MM.1S (cell line): ENCODE data around the gene BBS2.

Experiments
- DNase-seq: peaks from one replicate; pipeline ENCODE4 v3.0.0-alpha.2; 2015
- H2AFZ ChIP-seq: fragments of 300-600 bp; sonication (generic); 2 replicates; pipeline ENCODE4 v1.6.0; 2016; ENCODE audit warnings: antibody characterized with exemption, low read length
- H3F3A ChIP-seq: fragments of 300-600 bp; sonication (generic); 2 replicates; pipeline ENCODE4 v1.6.1; 2016; ENCODE audit warnings: mild to moderate bottlenecking, antibody characterized with exemption, low read length, moderate library complexity, mixed read lengths; ENCODE audit not compliant: insufficient read depth
- H3K27ac ChIP-seq: fragments of 300-600 bp; sonication (generic); 2 replicates; pipeline ENCODE4 v1.5.1; 2016; ENCODE audit warnings: mild to moderate bottlenecking, low read length
- H3K27me3 ChIP-seq: fragments of 300-600 bp; sonication (generic); replicated peaks from 2 replicates; pipeline ENCODE4 v1.6.0; 2016; ENCODE audit warnings: low read length; ENCODE audit not compliant: insufficient read depth
- H3K36me3 ChIP-seq: fragments of 300-600 bp; sonication (generic); replicated peaks from 2 replicates; pipeline ENCODE4 v1.6.1; 2016; ENCODE audit warnings: mild to moderate bottlenecking, low read length, mixed read lengths; ENCODE audit not compliant: insufficient read depth
- H3K4me1 ChIP-seq: fragments of 300-600 bp; sonication (generic); 2 replicates; pipeline ENCODE4 v1.6.1; 2016; ENCODE audit warnings: low read length, mixed read lengths
- H3K4me2 ChIP-seq: fragments of 300-600 bp; sonication (generic); 2 replicates; pipeline ENCODE4 v1.6.0; 2016; ENCODE audit warnings: low read depth, low read length
- H3K4me3 ChIP-seq: fragments of 300-600 bp; sonication (generic); 2 replicates; pipeline ENCODE4 v1.5.1; 2016; ENCODE audit warnings: low read length, mixed read lengths
- H3K79me2 ChIP-seq: fragments of 300-600 bp; sonication (generic); 2 replicates; pipeline ENCODE4 v1.6.1; 2016; ENCODE audit warnings: mixed run types, low read length, mixed read lengths
- H3K9ac ChIP-seq: fragments of 300-600 bp; sonication (generic); 2 replicates; pipeline ENCODE4 v1.6.1; 2016; ENCODE audit warnings: low read length, mixed read lengths
- H3K9me2 ChIP-seq: fragments of 300-600 bp; sonication (generic); replicated peaks from 2 replicates; pipeline ENCODE4 v1.6.1; 2016; ENCODE audit warnings: mild to moderate bottlenecking, low read length, mixed read lengths; ENCODE audit not compliant: insufficient read depth
- H3K9me3 ChIP-seq: fragments of 300-600 bp; sonication (generic); replicated peaks from 2 replicates; pipeline ENCODE4 v1.6.1; 2016; ENCODE audit warnings: mild to moderate bottlenecking, low read length, mixed read lengths; ENCODE audit not compliant: insufficient read depth
- H4K20me1 ChIP-seq: fragments of 300-600 bp; sonication (generic); 2 replicates; pipeline ENCODE4 v1.6.1; 2016; ENCODE audit warnings: mild to moderate bottlenecking, low read length, moderate library complexity, mixed read lengths; ENCODE audit not compliant: insufficient read depth
- EZH2 ChIP-seq: fragments of 300-600 bp; sonication (generic); optimal IDR thresholded peaks from 2 replicates; pipeline ENCODE3; 2017; ENCODE audit warnings: low read depth, mild to moderate bottlenecking, antibody characterized with exemption, low read length, mixed read lengths
- EZH2phosphoT487 ChIP-seq: fragments of 300-600 bp; sonication (generic); IDR thresholded peaks from 2 replicates; pipeline ENCODE4 v1.6.1; 2018; ENCODE audit warnings: antibody characterized with exemption, low read length
- TF ChIP-seq, protein P1 (sequence below): fragments of 300-600 bp; sonication (generic); IDR thresholded peaks from 2 replicates; pipeline ENCODE4 v1.5.1; 2016; ENCODE audit warnings: antibody characterized with exemption, low read length, mixed read lengths

BBS2 gene

DNA sequence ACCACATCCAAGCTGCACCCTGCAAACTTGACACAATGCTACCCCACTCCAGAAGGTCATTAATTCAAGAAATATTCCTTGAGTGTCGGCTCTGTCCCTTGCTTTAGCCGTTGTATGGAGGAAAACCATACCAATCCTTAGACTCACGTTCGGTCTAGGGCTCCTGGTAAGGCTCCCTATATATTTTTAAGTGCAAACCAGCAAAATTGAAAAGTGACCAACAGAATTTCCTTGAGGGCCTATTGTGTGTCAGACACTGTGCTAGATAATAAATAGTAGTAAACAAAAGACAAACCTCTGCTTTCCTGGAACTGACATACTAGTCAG lies 390 bp upstream of the BBS2 start:
- DNase-seq: no peak
- peak overlapping the region; percentile 80 for H3K4me3 ChIP-seq

DNA sequence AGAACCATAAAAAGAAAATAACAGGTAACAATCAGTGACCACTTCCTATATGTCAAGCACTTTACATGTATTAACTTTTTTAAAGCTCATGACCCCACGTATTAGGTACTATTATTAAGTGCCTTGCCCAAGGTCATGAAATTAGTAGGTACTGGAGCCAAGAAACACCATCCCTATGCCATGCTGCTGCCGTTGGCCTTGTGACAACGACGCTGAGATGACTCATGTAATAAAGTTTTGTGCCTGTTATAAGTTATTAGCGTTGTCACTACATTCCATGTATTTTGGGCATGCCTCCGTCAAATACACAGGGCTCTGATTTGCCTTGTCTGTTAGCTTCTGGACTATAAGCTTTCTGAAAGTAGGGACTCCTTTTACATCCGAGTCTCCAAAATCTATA lies 1.4 kb downstream of the BBS2 start:
- H3K9ac ChIP-seq: no peak overlapping the region
- H3K27ac ChIP-seq: no peak overlapping the region
- TF ChIP-seq, protein P1, sequence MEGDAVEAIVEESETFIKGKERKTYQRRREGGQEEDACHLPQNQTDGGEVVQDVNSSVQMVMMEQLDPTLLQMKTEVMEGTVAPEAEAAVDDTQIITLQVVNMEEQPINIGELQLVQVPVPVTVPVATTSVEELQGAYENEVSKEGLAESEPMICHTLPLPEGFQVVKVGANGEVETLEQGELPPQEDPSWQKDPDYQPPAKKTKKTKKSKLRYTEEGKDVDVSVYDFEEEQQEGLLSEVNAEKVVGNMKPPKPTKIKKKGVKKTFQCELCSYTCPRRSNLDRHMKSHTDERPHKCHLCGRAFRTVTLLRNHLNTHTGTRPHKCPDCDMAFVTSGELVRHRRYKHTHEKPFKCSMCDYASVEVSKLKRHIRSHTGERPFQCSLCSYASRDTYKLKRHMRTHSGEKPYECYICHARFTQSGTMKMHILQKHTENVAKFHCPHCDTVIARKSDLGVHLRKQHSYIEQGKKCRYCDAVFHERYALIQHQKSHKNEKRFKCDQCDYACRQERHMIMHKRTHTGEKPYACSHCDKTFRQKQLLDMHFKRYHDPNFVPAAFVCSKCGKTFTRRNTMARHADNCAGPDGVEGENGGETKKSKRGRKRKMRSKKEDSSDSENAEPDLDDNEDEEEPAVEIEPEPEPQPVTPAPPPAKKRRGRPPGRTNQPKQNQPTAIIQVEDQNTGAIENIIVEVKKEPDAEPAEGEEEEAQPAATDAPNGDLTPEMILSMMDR: no peak
- no peak for TF ChIP-seq EZH2
- no peak for TF ChIP-seq EZH2phosphoT487
- 0 out of 2 replicates have a peak, but pooled peaks cover 3% of the 10 kb centered on the region for H3K79me2 ChIP-seq
- H2AFZ ChIP-seq: no peak overlapping the region
- H3K9me3 ChIP-seq: no peaks in the 10 kb centered on the region
- H4K20me1 ChIP-seq: no peaks in the 10 kb centered on the region
- H3K4me3 ChIP-seq: no peak overlapping the region
- no peak for DNase-seq
- H3K4me1 ChIP-seq: peaks cover 6% of the 10 kb centered on the region
- H3K27me3 ChIP-seq: no peaks in the 10 kb centered on the region
- no peaks in the 10 kb centered on the region for H3K9me2 ChIP-seq
- H3F3A ChIP-seq: 0 out of 2 replicates have a peak, but pooled peaks cover 6% of the 10 kb centered on the region
- no peak overlapping the region for H3K4me2 ChIP-seq
- H3K36me3 ChIP-seq: no peaks in the 10 kb centered on the region

More for the DNA sequence above, 390 bp upstream of the BBS2 start:
- H3K9me3 ChIP-seq: no peaks in the 10 kb centered on the region
- H3K4me2 ChIP-seq: peak overlapping the region; percentile 85
- peak overlapping the region; percentile 94 for H2AFZ ChIP-seq
- no peak for TF ChIP-seq EZH2phosphoT487
- no peak for TF ChIP-seq EZH2
- TF ChIP-seq, protein P1: no peak
- H3K9me2 ChIP-seq: no peaks in the 10 kb centered on the region
- no peak overlapping the region; the same call in 1 of the 2 replicates for H3K9ac ChIP-seq
- H3K27me3 ChIP-seq: no peaks in the 10 kb centered on the region
- no peaks in the 10 kb centered on the region for H4K20me1 ChIP-seq
- peaks cover 6% of the 10 kb centered on the region for H3K4me1 ChIP-seq
- no peaks in the 10 kb centered on the region for H3K36me3 ChIP-seq
- H3K27ac ChIP-seq: no peak overlapping the region
- 0 out of 2 replicates have a peak, but pooled peaks cover 6% of the 10 kb centered on the region for H3F3A ChIP-seq
- H3K79me2 ChIP-seq: 0 out of 2 replicates have a peak, but pooled peaks cover 3% of the 10 kb centered on the region

GRCh38 chr16:56517206-56517605 lies 2.6 kb downstream of the BBS2 start:
- no peaks in the 10 kb centered on the region for H3K9me2 ChIP-seq
- DNase-seq: no peak
- no peaks in the 10 kb centered on the region for H4K20me1 ChIP-seq
- no peak overlapping the region for H3K4me3 ChIP-seq
- no peak overlapping the region for H3K4me2 ChIP-seq
- no peaks in the 10 kb centered on the region for H3K9me3 ChIP-seq
- 0 out of 2 replicates have a peak, but pooled peaks cover 6% of the 10 kb centered on the region for H3F3A ChIP-seq
- no peaks in the 10 kb centered on the region for H3K36me3 ChIP-seq
- no peak for TF ChIP-seq EZH2
- TF ChIP-seq, protein P1: no peak
- TF ChIP-seq EZH2phosphoT487: no peak
- H3K27me3 ChIP-seq: no peaks in the 10 kb centered on the region
- no peak overlapping the region for H2AFZ ChIP-seq
- H3K27ac ChIP-seq: no peak overlapping the region
- no peak overlapping the region for H3K9ac ChIP-seq
- H3K4me1 ChIP-seq: peaks cover 6% of the 10 kb centered on the region
- 0 out of 2 replicates have a peak, but pooled peaks cover 3% of the 10 kb centered on the region for H3K79me2 ChIP-seq
